ENCODE results near the gene WBP11.

The WBP11 gene

DNA sequence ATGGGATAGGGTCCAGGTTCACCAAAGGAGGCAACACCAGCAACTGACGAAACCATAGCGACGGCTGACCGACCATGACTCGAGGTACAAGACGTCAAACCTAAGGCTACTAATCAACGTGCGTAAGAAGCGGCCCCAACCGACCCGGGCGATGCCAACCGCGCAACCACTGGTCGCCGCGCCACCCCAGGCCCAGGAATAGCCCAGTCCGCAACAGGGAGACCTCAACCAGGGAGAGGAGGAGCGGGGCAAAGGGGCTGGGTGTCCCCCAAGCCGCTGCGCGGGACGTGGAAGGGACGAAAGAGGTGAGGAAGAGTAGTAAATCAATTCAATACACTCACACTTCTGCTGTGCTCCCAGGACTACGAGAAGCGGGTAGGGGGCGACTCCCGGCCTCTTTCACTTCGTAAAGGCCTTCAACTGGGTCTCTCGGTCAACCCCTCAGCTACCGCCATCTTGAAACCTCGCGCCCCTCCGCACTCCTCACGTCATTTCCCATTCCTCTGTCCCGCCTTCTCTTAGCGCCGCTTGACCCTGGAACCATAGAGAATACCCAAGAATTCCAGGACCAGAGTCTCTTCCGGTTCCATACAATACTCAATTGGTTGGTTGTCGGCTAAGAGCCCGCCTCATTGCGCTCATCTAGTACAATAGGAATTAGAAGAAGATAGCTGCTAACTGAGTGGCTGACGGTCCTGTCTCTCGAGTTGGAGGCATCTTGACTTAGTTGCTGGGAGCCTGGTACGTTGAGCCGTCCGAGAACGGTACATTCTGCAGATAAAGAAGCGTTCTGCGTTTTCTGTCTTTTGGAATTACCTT is at the start of gene WBP11, which contains the start of gene C12orf60:
WBP11 (minus strand) TSS at position 468 of the 819 bp plus-strand sequence. CDS start 2,095 bp downstream, outside the sequence.
C12orf60 (plus strand) TSS at position 660 of the 819 bp plus-strand sequence. CDS start 19,266 bp downstream, outside the sequence.
- H3K27ac ChIP-seq, result peak within 1 kb of the TSS; percentile 95 to 96
- peak; percentile 97 for DNase-seq (ENCODE audit: low spot score)
- TF ChIP-seq, protein P1, sequence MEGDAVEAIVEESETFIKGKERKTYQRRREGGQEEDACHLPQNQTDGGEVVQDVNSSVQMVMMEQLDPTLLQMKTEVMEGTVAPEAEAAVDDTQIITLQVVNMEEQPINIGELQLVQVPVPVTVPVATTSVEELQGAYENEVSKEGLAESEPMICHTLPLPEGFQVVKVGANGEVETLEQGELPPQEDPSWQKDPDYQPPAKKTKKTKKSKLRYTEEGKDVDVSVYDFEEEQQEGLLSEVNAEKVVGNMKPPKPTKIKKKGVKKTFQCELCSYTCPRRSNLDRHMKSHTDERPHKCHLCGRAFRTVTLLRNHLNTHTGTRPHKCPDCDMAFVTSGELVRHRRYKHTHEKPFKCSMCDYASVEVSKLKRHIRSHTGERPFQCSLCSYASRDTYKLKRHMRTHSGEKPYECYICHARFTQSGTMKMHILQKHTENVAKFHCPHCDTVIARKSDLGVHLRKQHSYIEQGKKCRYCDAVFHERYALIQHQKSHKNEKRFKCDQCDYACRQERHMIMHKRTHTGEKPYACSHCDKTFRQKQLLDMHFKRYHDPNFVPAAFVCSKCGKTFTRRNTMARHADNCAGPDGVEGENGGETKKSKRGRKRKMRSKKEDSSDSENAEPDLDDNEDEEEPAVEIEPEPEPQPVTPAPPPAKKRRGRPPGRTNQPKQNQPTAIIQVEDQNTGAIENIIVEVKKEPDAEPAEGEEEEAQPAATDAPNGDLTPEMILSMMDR (IDR thresholded peaks at IDR 0.05), result no peak
- H3K4me3 ChIP-seq, result peak within 1 kb of the TSS; percentile 94

DNA sequence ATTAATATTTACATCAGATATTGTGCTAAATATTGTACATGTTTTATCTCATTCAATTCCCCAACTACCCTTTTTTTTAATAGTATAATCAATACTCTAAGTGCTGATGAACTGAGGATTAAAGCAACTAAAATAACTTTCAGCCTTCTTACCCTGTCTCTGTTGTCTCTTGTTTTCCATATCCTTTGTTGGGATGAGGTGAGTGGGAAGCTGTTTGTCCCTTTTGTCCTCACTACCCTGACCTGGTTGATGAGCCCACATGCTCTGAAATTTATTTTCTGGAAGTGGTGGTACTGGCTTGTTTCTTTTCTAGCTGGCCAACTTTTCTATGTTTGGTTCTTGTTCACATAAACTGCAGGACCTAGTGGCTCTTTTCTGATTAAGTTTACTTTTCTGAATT is 49.6 kb upstream of the WBP11 start:
- Histone ChIP-seq H3K4me3 (no peak overlapping the region), H3K27ac (no peak overlapping the region)
- TF ChIP-seq, protein P1 (IDR thresholded peaks at IDR 0.05), result no peak
- DNase-seq (ENCODE audit: low spot score), result no peak

DNA sequence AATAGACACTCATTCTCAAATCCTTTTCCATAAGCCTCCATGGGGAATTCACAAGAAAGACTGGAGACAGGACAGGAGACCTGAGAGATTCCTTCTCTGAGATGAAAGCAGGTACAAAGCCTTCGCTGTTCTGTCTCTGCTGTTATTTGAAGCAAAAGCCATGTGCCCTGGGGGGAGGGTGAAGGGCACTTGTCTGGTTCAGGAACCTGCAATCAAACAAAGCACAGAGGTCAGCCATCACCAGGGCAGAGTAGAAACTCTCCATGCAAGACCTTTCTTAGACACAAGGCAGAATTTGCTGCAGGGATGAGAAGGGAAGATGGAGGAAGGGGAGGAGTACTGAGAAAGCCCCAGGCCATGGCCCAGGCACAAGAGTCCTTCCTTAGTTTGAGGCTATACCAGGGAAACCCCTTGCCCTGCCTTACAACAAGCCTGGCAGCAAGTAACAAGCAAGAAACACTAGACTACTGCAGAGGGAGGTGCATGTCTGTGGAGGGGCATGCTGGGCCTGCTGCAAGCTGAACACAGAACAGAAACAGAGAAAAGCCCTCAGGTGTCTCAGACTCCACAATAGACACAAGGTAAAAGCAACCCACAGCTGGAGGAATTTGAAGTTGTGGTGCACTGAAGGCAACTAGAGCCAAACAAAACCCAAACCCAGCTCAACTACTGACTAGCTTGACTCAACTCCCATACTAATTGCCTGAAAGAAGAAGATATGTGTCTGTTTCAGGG is 47.8 kb upstream of the WBP11 start:
- DNase-seq (ENCODE audit: low spot score), result no peak
- TF ChIP-seq, protein P1 (IDR thresholded peaks at IDR 0.05), result no peak
- H3K4me3 ChIP-seq, result no peak overlapping the region
- H3K27ac ChIP-seq, result no peak overlapping the region

DNA sequence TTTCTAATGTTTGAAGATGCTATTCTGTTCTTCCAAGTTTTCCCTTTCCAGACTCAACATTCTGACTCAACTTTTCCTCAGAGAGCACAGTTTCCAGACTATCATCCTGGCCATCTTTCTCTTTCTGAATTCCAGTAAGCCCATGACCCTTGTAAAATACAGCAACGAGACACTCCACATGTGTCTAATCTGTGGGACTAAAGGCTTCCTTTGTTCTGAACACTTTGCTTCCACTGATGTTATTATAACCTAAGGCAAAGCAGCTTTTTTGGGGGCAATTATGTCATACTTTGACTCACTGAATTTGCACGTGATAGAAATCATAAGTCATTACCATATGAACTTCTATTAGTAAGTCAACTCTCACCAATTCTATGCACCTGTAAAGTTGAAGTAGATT is 46.4 kb upstream of the WBP11 start:
- no peak overlapping the region for H3K4me3 ChIP-seq
- H3K27ac ChIP-seq, result peak overlapping the region; percentile 28 to 62
- TF ChIP-seq, protein P1 (IDR thresholded peaks at IDR 0.05), result no peak
- DNase-seq (ENCODE audit: low spot score), result no peak

DNA sequence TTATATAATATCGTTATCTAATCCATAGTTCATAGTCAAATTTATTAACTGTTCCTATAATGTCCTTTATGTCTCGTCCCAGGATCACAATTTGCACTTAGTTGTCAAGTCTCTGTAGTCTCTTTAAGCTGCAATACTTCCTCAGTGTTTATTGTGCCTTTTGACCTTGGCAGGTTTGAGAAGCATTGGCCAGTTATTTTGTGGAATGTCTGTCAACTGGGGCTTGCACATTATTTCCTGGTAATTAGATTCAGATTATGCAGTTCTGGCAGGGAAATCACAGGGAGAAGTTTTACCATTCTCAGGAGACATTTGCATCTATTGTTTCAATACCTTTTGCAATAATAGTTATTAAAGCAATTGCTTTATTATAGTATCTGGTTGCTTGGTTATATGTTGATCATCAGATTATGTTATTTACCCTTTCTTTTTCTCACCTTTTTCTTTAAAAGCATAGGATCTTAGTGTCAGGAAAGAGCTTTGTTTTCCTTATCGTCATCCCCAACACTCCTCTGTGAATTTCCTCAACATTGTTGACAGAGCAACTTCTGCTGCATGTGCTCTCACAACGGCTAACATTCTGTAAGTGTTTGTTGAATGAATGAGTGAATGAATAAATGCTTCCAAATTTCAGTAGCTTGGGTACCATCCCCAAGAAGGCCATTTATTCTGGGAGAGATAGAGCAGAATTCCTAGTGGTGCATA is 43.8 kb upstream of the WBP11 start:
- TF ChIP-seq, protein P1 (IDR thresholded peaks at IDR 0.05), result no peak
- Histone ChIP-seq H3K4me3 (no peak overlapping the region), H3K27ac (peak overlapping the region in 1 of 2 donors; percentile 47)
- no peak for DNase-seq (ENCODE audit: low spot score)

DNA sequence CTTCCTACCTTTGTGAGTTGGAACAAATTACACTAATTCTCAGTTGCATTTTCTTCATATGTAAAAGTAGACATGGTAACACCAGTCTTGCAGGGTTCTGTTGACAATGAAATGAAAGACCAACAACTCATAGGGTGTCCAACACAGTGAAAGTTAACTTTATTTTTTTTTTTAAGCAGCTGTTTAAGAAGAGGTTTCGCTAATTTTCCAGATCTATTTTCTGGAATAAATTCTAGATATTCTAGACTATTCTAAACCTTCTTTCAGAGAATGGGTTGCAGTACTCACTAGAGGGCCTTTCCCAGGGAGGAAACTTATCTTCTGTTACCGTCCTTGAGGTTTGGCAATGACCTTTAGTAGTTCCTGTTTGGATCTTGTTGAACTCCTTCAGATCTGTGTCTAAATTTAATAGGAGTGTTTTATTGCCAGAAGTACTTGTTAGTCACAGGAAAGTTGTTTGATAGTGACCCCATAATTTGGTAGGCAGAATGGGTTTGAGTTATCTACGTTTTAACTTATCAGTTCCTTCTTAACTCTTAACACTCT is 42.8 kb upstream of the WBP11 start:
- Histone ChIP-seq H3K4me3 (no peak overlapping the region), H3K27ac (peak overlapping the region in 1 of 2 donors; percentile 64)
- DNase-seq (ENCODE audit: low spot score), result no peak

More for the DNA sequence above, 42.8 kb upstream of the WBP11 start:
- TF ChIP-seq, protein P1 (IDR thresholded peaks at IDR 0.05), result no peak
